CD14-positive monocyte (primary cell): ENCODE measurements around the gene PITHD1. TPM values are rescaled to one million over a fixed set of nuclear protein-coding genes. Genes with fewer than 3 reads are reported as not detected.
A peak's percentile ranks its signal among the peaks of the same experiment; 100 is the strongest.

Experiments
- DNase-seq, 3 donors: peaks; one replicate each; pipeline ENCODE4 v3.0.0-alpha.2; 2011 to 2022
- H2AFZ ChIP-seq: 2 replicates; pipeline ENCODE4 v1.6.0; 2012; ENCODE audit warnings: mild to moderate bottlenecking, low read depth, low read length, inconsistent platforms; ENCODE audit not compliant: insufficient read depth, poor library complexity, severe bottlenecking
- H3K27ac ChIP-seq, 2 donors: 1 replicate in 1 of 2; 2 replicates in 1 of 2; pipeline ENCODE4 v1.5.1; 2012 to 2013; ENCODE audit warnings: low read length in 2 of 2, control low read depth in 1 of 2, inconsistent platforms in 1 of 2, low read depth in 1 of 2, mild to moderate bottlenecking in 1 of 2
- H3K27me3 ChIP-seq, 2 donors: one replicate each; pipeline versions ENCODE4 v1.6.0 to v1.6.1; 2011 to 2013; ENCODE audit warnings: low read length in 2 of 2; ENCODE audit not compliant: control insufficient read depth in 2 of 2, insufficient read depth in 2 of 2
- H3K36me3 ChIP-seq, 2 donors: replicated peaks in 1 of 2; 1 replicate in 1 of 2; 2 replicates in 1 of 2; pipeline versions ENCODE4 v1.5.1 to v1.6.1; 2012 to 2013; ENCODE audit warnings: low read length in 2 of 2, control low read depth in 1 of 2, inconsistent platforms in 1 of 2, mild to moderate bottlenecking in 1 of 2; ENCODE audit not compliant: insufficient read depth in 2 of 2, control insufficient read depth in 1 of 2
- H3K4me1 ChIP-seq, 2 donors: 1 replicate in 1 of 2; 2 replicates in 1 of 2; pipeline versions ENCODE4 v1.5.1 to v1.6.1; 2012 to 2013; ENCODE audit warnings: low read length in 2 of 2, control low read depth in 1 of 2, inconsistent platforms in 1 of 2, mild to moderate bottlenecking in 1 of 2, moderate library complexity in 1 of 2; ENCODE audit not compliant: insufficient read depth in 2 of 2, control insufficient read depth in 1 of 2
- H3K4me2 ChIP-seq: replicated peaks from 2 replicates; pipeline ENCODE3; 2012; ENCODE audit warnings: low read length, moderate library complexity, mild to moderate bottlenecking; ENCODE audit not compliant: poor library complexity, severe bottlenecking; ENCODE audit errors: extremely low read depth
- H3K4me3 ChIP-seq, 3 experiments: fragments of 200-600 bp in 1 of 3; sonication (generic) in 1 of 3; replicated peaks in 1 of 3; 1 replicate in 2 of 3; 2 replicates in 1 of 3; pipeline ENCODE4 v1.5.1; 2011 to 2013; ENCODE audit warnings: low read length in 3 of 3, mild to moderate bottlenecking in 3 of 3, control low read depth in 2 of 3, low read depth in 2 of 3, inconsistent platforms in 1 of 3, moderate library complexity in 1 of 3
- H3K79me2 ChIP-seq: 2 replicates; pipeline ENCODE4 v1.6.0; 2012; ENCODE audit warnings: mild to moderate bottlenecking, control low read depth, inconsistent platforms, low read length, moderate library complexity; ENCODE audit not compliant: insufficient read depth
- H3K9ac ChIP-seq: 2 replicates; pipeline ENCODE4 v1.6.0; 2017; ENCODE audit warnings: low read length, mild to moderate bottlenecking; ENCODE audit not compliant: insufficient read depth, poor library complexity, severe bottlenecking
- H3K9me3 ChIP-seq, 2 donors: replicated peaks in 1 of 2; 1 replicate in 1 of 2; 2 replicates in 1 of 2; pipeline versions ENCODE4 v1.5.1 to v1.6.1; 2012 to 2013; ENCODE audit warnings: low read length in 2 of 2, control low read depth in 1 of 2; ENCODE audit not compliant: control insufficient read depth in 1 of 2, insufficient read depth in 1 of 2
- H4K20me1 ChIP-seq: 2 replicates; pipeline ENCODE4 v1.6.0; 2012; ENCODE audit warnings: mild to moderate bottlenecking, low read length, control low read depth, moderate library complexity; ENCODE audit not compliant: insufficient read depth
- H3K27ac Mint-ChIP-seq, 7 donors: one replicate each; pipeline ENCODE4 v1.8.0; 2020; ENCODE audit warnings: mild to moderate bottlenecking in 7 of 7, mixed read lengths in 7 of 7, moderate library complexity in 6 of 7, inconsistent platforms in 2 of 7
- H3K27me3 Mint-ChIP-seq, 3 donors: one replicate each; pipeline ENCODE4 v1.8.0; 2021 to 2022; ENCODE audit warnings: low read depth in 3 of 3, mild to moderate bottlenecking in 3 of 3, mixed read lengths in 3 of 3, moderate library complexity in 3 of 3, inconsistent platforms in 1 of 3
- H3K36me3 Mint-ChIP-seq, 2 donors: one replicate each; pipeline ENCODE4 v1.8.0; 2020; ENCODE audit warnings: mixed read lengths in 2 of 2, inconsistent platforms in 1 of 2, mild to moderate bottlenecking in 1 of 2
- H3K4me1 Mint-ChIP-seq: one replicate; pipeline ENCODE4 v1.8.0; 2020; ENCODE audit warnings: mild to moderate bottlenecking, mixed read lengths
- H3K4me3 Mint-ChIP-seq, 2 donors: one replicate each; pipeline ENCODE4 v1.8.0; 2020; ENCODE audit warnings: mild to moderate bottlenecking in 2 of 2, mixed read lengths in 2 of 2, moderate library complexity in 1 of 2
- H3K9me3 Mint-ChIP-seq, 7 donors: one replicate each; pipeline ENCODE4 v1.8.0; 2020 to 2022; ENCODE audit warnings: mixed read lengths in 7 of 7, mild to moderate bottlenecking in 6 of 7, moderate library complexity in 6 of 7, inconsistent platforms in 2 of 7
- WGBS: methylation state at CpG from one replicate; pipeline ENCODE4 v1.1.5; 2013; ENCODE audit warnings: missing lambda C conversion rate; ENCODE audit not compliant: insufficient coverage; 5-methylcytosine and 5-hydroxymethylcytosine counted together
- intact Hi-C, 2 donors: fragments of 100-400 bp; cut with micrococcal nuclease; formaldehyde crosslinking; loops; one replicate each; pipeline versions ENCODE4 v1.15.0 to v1.15.1; 2023
- polyA plus RNA-seq, 3 donors: library from polyadenylated mRNA; depleted of rRNA in 1 of 3; unstranded in 2 of 3; stranded (reverse) in 1 of 3; fragments of 300-500 nt in 2 of 3; fragments of >200 nt in 1 of 3; fragmentation: Illumina TruSeq in 2 of 3; gene quantifications; 1 replicate in 2 of 3; 2 replicates in 1 of 3; pipeline ENCODE4 v1.2.3, GENCODE V29; 2012 to 2021
- TF ChIP-seq, protein P1 (sequence below): fragments of 200-600 bp; IDR thresholded peaks from one replicate; pipeline ENCODE4 v1.8.0; 2022; ENCODE audit warnings: antibody characterized with exemption, mild to moderate bottlenecking

PITHD1 gene
- polyA plus RNA-seq, 3 donors: 20.8 to 40.8 (median 29.9) TPM

DNA sequence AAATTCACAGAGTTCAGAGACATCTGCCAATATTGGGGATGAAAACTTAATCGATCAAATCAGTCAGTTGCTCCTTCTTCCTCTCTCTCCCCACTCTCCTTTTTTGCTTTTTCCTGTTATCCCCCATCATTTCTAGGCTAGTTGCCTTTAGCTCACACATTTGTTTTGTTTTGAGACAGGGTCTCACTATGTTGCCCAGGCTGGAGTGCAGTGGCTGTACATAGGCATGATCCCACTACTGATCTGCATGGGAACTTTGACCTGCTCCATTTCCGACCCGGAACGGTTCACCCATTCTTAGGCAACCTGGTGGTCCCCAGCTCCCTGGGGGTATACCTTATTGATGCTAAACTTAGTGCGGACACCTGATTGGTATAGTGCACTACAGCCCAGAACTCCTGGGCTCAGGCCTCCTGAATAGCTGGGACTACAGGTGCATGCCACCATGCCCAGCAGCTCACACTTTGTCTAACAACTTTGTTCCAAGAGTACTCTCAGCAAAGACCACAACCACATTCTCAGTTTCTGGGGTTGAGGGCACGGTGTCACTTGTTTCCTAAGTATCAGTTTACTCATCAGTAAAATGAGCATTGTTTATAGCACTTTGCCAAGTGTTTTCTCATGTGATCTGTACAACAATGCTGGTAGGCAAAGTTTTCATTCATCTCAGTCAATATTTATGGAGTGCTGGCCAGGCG, 41.6 kb upstream of the PITHD1 start:
- intact Hi-C loops: no loop called here
- Mint-ChIP-seq H3K36me3 (no peaks in the 10 kb centered on the region), H3K4me1 (peaks cover 10% of the 10 kb centered on the region), H3K4me3 (no peak overlapping the region), H3K27me3 (peaks cover 0 to 2% (median 2%) of the 10 kb centered on the region in 3 donors), H3K9me3 (peaks cover 0 to 2% (median 0%) of the 10 kb centered on the region in 7 donors), H3K27ac (no peak overlapping the region)
- Histone ChIP-seq H3K4me3 (no peak overlapping the region), H3K9me3 (no peaks in the 10 kb centered on the region), H3K36me3 (no peaks in the 10 kb centered on the region), H3K4me2 (no peak overlapping the region), H4K20me1 (no peaks in the 10 kb centered on the region), H3K79me2 (no peaks in the 10 kb centered on the region), H3K9ac (no peak overlapping the region), H3K27ac (no peak overlapping the region), H2AFZ (no peak overlapping the region), H3K27me3 (no peaks in the 10 kb centered on the region), H3K4me1 (peaks cover 0 to 9% of the 10 kb centered on the region in 2 donors)
- no peak for DNase-seq
- TF ChIP-seq, protein P1, sequence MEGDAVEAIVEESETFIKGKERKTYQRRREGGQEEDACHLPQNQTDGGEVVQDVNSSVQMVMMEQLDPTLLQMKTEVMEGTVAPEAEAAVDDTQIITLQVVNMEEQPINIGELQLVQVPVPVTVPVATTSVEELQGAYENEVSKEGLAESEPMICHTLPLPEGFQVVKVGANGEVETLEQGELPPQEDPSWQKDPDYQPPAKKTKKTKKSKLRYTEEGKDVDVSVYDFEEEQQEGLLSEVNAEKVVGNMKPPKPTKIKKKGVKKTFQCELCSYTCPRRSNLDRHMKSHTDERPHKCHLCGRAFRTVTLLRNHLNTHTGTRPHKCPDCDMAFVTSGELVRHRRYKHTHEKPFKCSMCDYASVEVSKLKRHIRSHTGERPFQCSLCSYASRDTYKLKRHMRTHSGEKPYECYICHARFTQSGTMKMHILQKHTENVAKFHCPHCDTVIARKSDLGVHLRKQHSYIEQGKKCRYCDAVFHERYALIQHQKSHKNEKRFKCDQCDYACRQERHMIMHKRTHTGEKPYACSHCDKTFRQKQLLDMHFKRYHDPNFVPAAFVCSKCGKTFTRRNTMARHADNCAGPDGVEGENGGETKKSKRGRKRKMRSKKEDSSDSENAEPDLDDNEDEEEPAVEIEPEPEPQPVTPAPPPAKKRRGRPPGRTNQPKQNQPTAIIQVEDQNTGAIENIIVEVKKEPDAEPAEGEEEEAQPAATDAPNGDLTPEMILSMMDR: no peak
- 95% methylated on average over 4 of the region's 7 CpGs for WGBS

DNA sequence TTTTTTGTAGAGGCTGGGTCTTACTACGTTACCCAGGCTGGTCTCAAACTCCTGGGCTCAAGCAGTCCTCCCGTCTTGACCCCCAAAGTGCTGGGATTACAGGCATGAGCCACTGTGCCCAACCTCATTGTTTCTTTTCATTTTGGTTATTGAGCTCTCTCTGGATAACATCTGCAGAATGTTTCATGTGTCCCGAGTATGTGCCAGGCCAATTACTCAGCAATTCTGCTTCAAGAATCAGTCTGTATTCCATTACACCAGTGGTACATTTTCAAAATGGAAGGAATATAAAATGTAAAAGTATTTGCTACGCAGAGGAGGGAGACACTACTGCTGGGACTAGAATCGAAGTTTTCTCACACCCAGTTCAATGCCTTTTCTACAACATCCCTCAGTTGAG, 36.6 kb upstream of the PITHD1 start:
- H3K27ac ChIP-seq: no peak overlapping the region
- no peak overlapping the region for H3K4me2 ChIP-seq
- peaks cover 25% of the 10 kb centered on the region for H3K4me1 Mint-ChIP-seq
- no peaks in the 10 kb centered on the region for H3K9me3 Mint-ChIP-seq
- peaks cover 0 to 4% (median 2%) of the 10 kb centered on the region in 3 donors for H3K27me3 Mint-ChIP-seq
- H2AFZ ChIP-seq: no peak overlapping the region
- TF ChIP-seq, protein P1: no peak
- H3K27ac Mint-ChIP-seq: no peak overlapping the region
- no peak overlapping the region for H3K9ac ChIP-seq
- intact Hi-C loops: loop anchor here (5.0 to 10.0 kb wide), 2 partner anchors 49 to 187 kb away; partner anchors contain the start of genes ID3 (in 1 of the 2) and RPL11 (in 1 of the 2)
- H4K20me1 ChIP-seq: peaks cover 30% of the 10 kb centered on the region
- peak overlapping the region in 1 of 2 donors; percentile 13 for H3K4me3 Mint-ChIP-seq
- peaks cover 4 to 10% of the 10 kb centered on the region in 2 donors for H3K36me3 Mint-ChIP-seq
- 87% methylated on average over 3 of the region's 5 CpGs for WGBS
- peaks cover 34% of the 10 kb centered on the region for H3K79me2 ChIP-seq
- peaks cover 16 to 27% of the 10 kb centered on the region in 2 donors for H3K4me1 ChIP-seq
- no peaks in the 10 kb centered on the region for H3K27me3 ChIP-seq
- H3K4me3 ChIP-seq: no peak overlapping the region
- no peaks in the 10 kb centered on the region for H3K9me3 ChIP-seq
- H3K36me3 ChIP-seq: peaks cover 0 to 11% of the 10 kb centered on the region in 2 donors
- DNase-seq: no peak
